HG03342 (cell line): Measurements from ENCODE around the gene OSBP2.

Experiments
- ATAC-seq: cut with Tn5 transposase; IDR thresholded peaks from one replicate; pipeline ENCODE4 v1.9.1; 2021; ENCODE audit warnings: mild to moderate bottlenecking, moderate library complexity; ENCODE audit not compliant: unreplicated experiment

Gene OSBP2

GRCh38 chr22:30928401-30928800 is 233.7 kb downstream of the OSBP2 start:
- no peak for ATAC-seq

GRCh38 chr22:30930228-30930627 is 235.6 kb downstream of the OSBP2 start:
- no peak for ATAC-seq

- no peak for ATAC-seq
Observed at GRCh38 chr22:30931541-30932300, 237.0 kb downstream of the OSBP2 start.

- ATAC-seq = no peak
Observed at GRCh38 chr22:30932661-30933060, 238.0 kb downstream of the OSBP2 start.

GRCh38 chr22:30933457-30933856 is 238.8 kb downstream of the OSBP2 start:
- ATAC-seq = no peak

GRCh38 chr22:30934053-30934452 is 239.4 kb downstream of the OSBP2 start:
- ATAC-seq = no peak

GRCh38 chr22:30940685-30941362 is 246.2 kb downstream of the OSBP2 start:
- ATAC-seq = no peak

- ATAC-seq = no peak
Observed at GRCh38 chr22:30941363-30941740, 246.7 kb downstream of the OSBP2 start.

GRCh38 chr22:30943368-30943767 is 248.7 kb downstream of the OSBP2 start:
- no peak for ATAC-seq

- ATAC-seq = no peak
Observed at GRCh38 chr22:30944986-30945385, 250.3 kb downstream of the OSBP2 start.

- no peak for ATAC-seq
Observed at GRCh38 chr22:30945653-30946052, 251.0 kb downstream of the OSBP2 start.

- ATAC-seq = no peak
Observed at GRCh38 chr22:30946354-30946753, 251.7 kb downstream of the OSBP2 start.

GRCh38 chr22:30947173-30947815 is 252.6 kb downstream of the OSBP2 start:
- no peak for ATAC-seq

GRCh38 chr22:30947816-30948454 is 253.3 kb downstream of the OSBP2 start:
- ATAC-seq = no peak

GRCh38 chr22:30948930-30949342 is 254.3 kb downstream of the OSBP2 start:
- no peak for ATAC-seq

GRCh38 chr22:30949934-30950660 is 255.4 kb downstream of the OSBP2 start:
- no peak for ATAC-seq

GRCh38 chr22:30953206-30953605 is 258.5 kb downstream of the OSBP2 start:
- ATAC-seq = no peak

- ATAC-seq = no peak
Observed at GRCh38 chr22:30955153-30955552, 260.5 kb downstream of the OSBP2 start.
